GM12873 (cell line): ENCODE results near the gene XIRP2.

Source experiments
- CTCF ChIP-seq: IDR thresholded peaks from 2 replicates; pipeline ENCODE4 v1.5.1; 2012; ENCODE audit warnings: low read depth, mild to moderate bottlenecking, moderate library complexity, low read length, control low read depth; ENCODE audit not compliant: insufficient read depth; ENCODE audit errors: missing control alignments

XIRP2 gene

GRCh38 chr2:167249197-167249596, 360.9 kb downstream of the XIRP2 start:
- no peak for TF ChIP-seq CTCF

GRCh38 chr2:167253025-167253424, 364.7 kb downstream of the XIRP2 start:
- no peak for TF ChIP-seq CTCF

GRCh38 chr2:167254721-167255120, 366.4 kb downstream of the XIRP2 start:
- no peak for TF ChIP-seq CTCF

- no peak for TF ChIP-seq CTCF
These were observed 370.4 kb downstream of the XIRP2 start for GRCh38 chr2:167258712-167259111.

- TF ChIP-seq CTCF = no peak
These were observed 376.1 kb downstream of the XIRP2 start for GRCh38 chr2:167264380-167264779.

- no peak for TF ChIP-seq CTCF
These were observed 376.7 kb downstream of the XIRP2 start for GRCh38 chr2:167265004-167265403.

GRCh38 chr2:167265722-167266121, 377.4 kb downstream of the XIRP2 start:
- no peak for TF ChIP-seq CTCF
